ENCODE measurements around the gene CDH10. TPM values are rescaled to one million over a fixed set of nuclear protein-coding genes. Genes with fewer than 3 reads are reported as not detected.

Gene CDH10
- total RNA-seq, 1 experiment from 2014 or later = 0.31 TPM

DNA sequence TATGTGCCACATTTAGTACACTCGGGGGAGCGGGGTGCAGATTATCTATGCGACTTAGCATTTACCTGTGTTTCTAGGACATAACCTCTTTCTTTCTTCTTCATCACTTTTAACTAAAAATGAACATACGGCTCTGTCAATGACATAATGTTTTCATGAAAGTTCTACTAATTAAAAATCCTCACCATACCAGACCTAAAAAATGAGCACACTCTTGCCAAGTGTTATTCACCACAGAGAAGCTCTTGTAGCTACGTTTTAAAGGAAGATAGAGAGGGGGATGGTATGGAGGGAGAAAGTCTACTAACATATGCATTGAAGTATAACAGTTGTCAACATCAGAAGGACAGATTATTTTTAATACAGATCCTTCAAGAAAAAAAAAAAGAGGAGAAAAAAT, 1.6 kb downstream of the CDH10 start:
- no peak overlapping the region for H3K27ac Mint-ChIP-seq
- Histone ChIP-seq H3K4me1 (ENCODE audit: insufficient read depth, low read length) (no peaks in the 10 kb centered on the region), H3T11ph (ENCODE audit: low read length) (no peak overlapping the region), H3K79me2 (ENCODE audit: insufficient read depth, low read length) (no peaks in the 10 kb centered on the region), H3K14ac (ENCODE audit: insufficient read depth, low read length) (no peak overlapping the region), H2AFZ (ENCODE audit: low read length) (no peak overlapping the region), H3K4me2 (ENCODE audit: insufficient read depth, insufficient read length, low read length) (no peak overlapping the region), H2BK120ac (ENCODE audit: low read depth, low read length, poor library complexity, severe bottlenecking) (no peak overlapping the region), H3K9me3 (ENCODE audit: control insufficient read depth, low read depth, low read length) (no peaks in the 10 kb centered on the region), H2AK5ac (ENCODE audit: insufficient read length, low read length) (no peak overlapping the region), H4K91ac (ENCODE audit: insufficient read length, low read depth, low read length) (no peak overlapping the region), H3K27ac (ENCODE audit: insufficient read length, low read depth, low read length) (no peak overlapping the region), H3K56ac (ENCODE audit: insufficient read length, low read depth, low read length) (no peak overlapping the region), H3K23ac (ENCODE audit: insufficient read length, low read depth, low read length) (no peak overlapping the region), H3K9ac (ENCODE audit: extremely low read depth, insufficient read length, low read length) (no peak overlapping the region), H4K5ac (ENCODE audit: insufficient read length, low read depth, low read length) (no peak overlapping the region), H3K23me2 (ENCODE audit: insufficient read length, low read depth, low read length, poor library complexity, severe bottlenecking) (no peaks in the 10 kb centered on the region), H2BK20ac (ENCODE audit: low read depth, low read length, poor library complexity, severe bottlenecking) (no peak overlapping the region), H2BK5ac (ENCODE audit: insufficient read length, low read length) (no peak overlapping the region), H2BK15ac (ENCODE audit: low read depth, low read length) (no peak overlapping the region), H4K8ac (replicated peaks; ENCODE audit: insufficient read length, low read depth, low read length) (no peak overlapping the region), H3K79me1 (ENCODE audit: insufficient read depth, low read depth, low read length, poor library complexity, severe bottlenecking) (no peaks in the 10 kb centered on the region), H3K27me3 (ENCODE audit: insufficient read depth, low read length) (no peaks in the 10 kb centered on the region; the same call in 1 of the 2 replicates), H3K18ac (ENCODE audit: insufficient read length, low read depth, low read length) (no peak overlapping the region), H4K20me1 (ENCODE audit: control insufficient read depth, insufficient read depth, insufficient read length) (no peaks in the 10 kb centered on the region), H2BK12ac (ENCODE audit: insufficient read length, low read depth, low read length) (no peak overlapping the region), H3K4ac (ENCODE audit: low read depth, low read length) (no peak overlapping the region)
- no CpG with 5 or more reads among the region's 5 CpGs for WGBS (ENCODE audit: extremely low coverage, insufficient read length, low lambda C conversion rate)
- H3K9me3 Mint-ChIP-seq = no peaks in the 10 kb centered on the region
- H3K27me3 Mint-ChIP-seq (ENCODE audit: low read depth) = peaks cover 46% of the 10 kb centered on the region
- H3K4me3 Mint-ChIP-seq = no peak overlapping the region
- H3K36me3 Mint-ChIP-seq (ENCODE audit: insufficient read depth in 1 of 3, low read depth in 3 of 3) = no peaks in the 10 kb centered on the region
- TF ChIP-seq, protein P1, sequence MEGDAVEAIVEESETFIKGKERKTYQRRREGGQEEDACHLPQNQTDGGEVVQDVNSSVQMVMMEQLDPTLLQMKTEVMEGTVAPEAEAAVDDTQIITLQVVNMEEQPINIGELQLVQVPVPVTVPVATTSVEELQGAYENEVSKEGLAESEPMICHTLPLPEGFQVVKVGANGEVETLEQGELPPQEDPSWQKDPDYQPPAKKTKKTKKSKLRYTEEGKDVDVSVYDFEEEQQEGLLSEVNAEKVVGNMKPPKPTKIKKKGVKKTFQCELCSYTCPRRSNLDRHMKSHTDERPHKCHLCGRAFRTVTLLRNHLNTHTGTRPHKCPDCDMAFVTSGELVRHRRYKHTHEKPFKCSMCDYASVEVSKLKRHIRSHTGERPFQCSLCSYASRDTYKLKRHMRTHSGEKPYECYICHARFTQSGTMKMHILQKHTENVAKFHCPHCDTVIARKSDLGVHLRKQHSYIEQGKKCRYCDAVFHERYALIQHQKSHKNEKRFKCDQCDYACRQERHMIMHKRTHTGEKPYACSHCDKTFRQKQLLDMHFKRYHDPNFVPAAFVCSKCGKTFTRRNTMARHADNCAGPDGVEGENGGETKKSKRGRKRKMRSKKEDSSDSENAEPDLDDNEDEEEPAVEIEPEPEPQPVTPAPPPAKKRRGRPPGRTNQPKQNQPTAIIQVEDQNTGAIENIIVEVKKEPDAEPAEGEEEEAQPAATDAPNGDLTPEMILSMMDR (conservative IDR thresholded peaks at IDR 0.05) = no peak
- no peak for DNase-seq
- H3K4me1 Mint-ChIP-seq = peaks cover 25 to 31% of the 10 kb centered on the region in 2 experiments

Measured in H9 (cell line).